CD14-positive monocyte (primary cell): ENCODE results near the gene TMEM132E. TPM values are rescaled to one million over a fixed set of nuclear protein-coding genes. Genes with fewer than 3 reads are reported as not detected.

Source experiments
- DNase-seq, 3 donors: peaks; one replicate each; pipeline ENCODE4 v3.0.0-alpha.2; 2011 to 2022
- H2AFZ ChIP-seq: 2 replicates; pipeline ENCODE4 v1.6.0; 2012; ENCODE audit warnings: mild to moderate bottlenecking, low read depth, low read length, inconsistent platforms; ENCODE audit not compliant: insufficient read depth, poor library complexity, severe bottlenecking
- H3K27ac ChIP-seq, 2 donors: 1 replicate in 1 of 2; 2 replicates in 1 of 2; pipeline ENCODE4 v1.5.1; 2012 to 2013; ENCODE audit warnings: low read length in 2 of 2, control low read depth in 1 of 2, inconsistent platforms in 1 of 2, low read depth in 1 of 2, mild to moderate bottlenecking in 1 of 2
- H3K27me3 ChIP-seq, 2 donors: one replicate each; pipeline versions ENCODE4 v1.6.0 to v1.6.1; 2011 to 2013; ENCODE audit warnings: low read length in 2 of 2; ENCODE audit not compliant: control insufficient read depth in 2 of 2, insufficient read depth in 2 of 2
- H3K36me3 ChIP-seq, 2 donors: replicated peaks in 1 of 2; 1 replicate in 1 of 2; 2 replicates in 1 of 2; pipeline versions ENCODE4 v1.5.1 to v1.6.1; 2012 to 2013; ENCODE audit warnings: low read length in 2 of 2, control low read depth in 1 of 2, inconsistent platforms in 1 of 2, mild to moderate bottlenecking in 1 of 2; ENCODE audit not compliant: insufficient read depth in 2 of 2, control insufficient read depth in 1 of 2
- H3K4me1 ChIP-seq, 2 donors: 1 replicate in 1 of 2; 2 replicates in 1 of 2; pipeline versions ENCODE4 v1.5.1 to v1.6.1; 2012 to 2013; ENCODE audit warnings: low read length in 2 of 2, control low read depth in 1 of 2, inconsistent platforms in 1 of 2, mild to moderate bottlenecking in 1 of 2, moderate library complexity in 1 of 2; ENCODE audit not compliant: insufficient read depth in 2 of 2, control insufficient read depth in 1 of 2
- H3K4me2 ChIP-seq: replicated peaks from 2 replicates; pipeline ENCODE3; 2012; ENCODE audit warnings: low read length, moderate library complexity, mild to moderate bottlenecking; ENCODE audit not compliant: poor library complexity, severe bottlenecking; ENCODE audit errors: extremely low read depth
- H3K4me3 ChIP-seq, 3 experiments: fragments of 200-600 bp in 1 of 3; sonication (generic) in 1 of 3; replicated peaks in 1 of 3; 1 replicate in 2 of 3; 2 replicates in 1 of 3; pipeline ENCODE4 v1.5.1; 2011 to 2013; ENCODE audit warnings: low read length in 3 of 3, mild to moderate bottlenecking in 3 of 3, control low read depth in 2 of 3, low read depth in 2 of 3, inconsistent platforms in 1 of 3, moderate library complexity in 1 of 3
- H3K79me2 ChIP-seq: 2 replicates; pipeline ENCODE4 v1.6.0; 2012; ENCODE audit warnings: mild to moderate bottlenecking, control low read depth, inconsistent platforms, low read length, moderate library complexity; ENCODE audit not compliant: insufficient read depth
- H3K9ac ChIP-seq: 2 replicates; pipeline ENCODE4 v1.6.0; 2017; ENCODE audit warnings: low read length, mild to moderate bottlenecking; ENCODE audit not compliant: insufficient read depth, poor library complexity, severe bottlenecking
- H3K9me3 ChIP-seq, 2 donors: replicated peaks in 1 of 2; 1 replicate in 1 of 2; 2 replicates in 1 of 2; pipeline versions ENCODE4 v1.5.1 to v1.6.1; 2012 to 2013; ENCODE audit warnings: low read length in 2 of 2, control low read depth in 1 of 2; ENCODE audit not compliant: control insufficient read depth in 1 of 2, insufficient read depth in 1 of 2
- H4K20me1 ChIP-seq: 2 replicates; pipeline ENCODE4 v1.6.0; 2012; ENCODE audit warnings: mild to moderate bottlenecking, low read length, control low read depth, moderate library complexity; ENCODE audit not compliant: insufficient read depth
- H3K27ac Mint-ChIP-seq, 7 donors: one replicate each; pipeline ENCODE4 v1.8.0; 2020; ENCODE audit warnings: mild to moderate bottlenecking in 7 of 7, mixed read lengths in 7 of 7, moderate library complexity in 6 of 7, inconsistent platforms in 2 of 7
- H3K27me3 Mint-ChIP-seq, 3 donors: one replicate each; pipeline ENCODE4 v1.8.0; 2021 to 2022; ENCODE audit warnings: low read depth in 3 of 3, mild to moderate bottlenecking in 3 of 3, mixed read lengths in 3 of 3, moderate library complexity in 3 of 3, inconsistent platforms in 1 of 3
- H3K36me3 Mint-ChIP-seq, 2 donors: one replicate each; pipeline ENCODE4 v1.8.0; 2020; ENCODE audit warnings: mixed read lengths in 2 of 2, inconsistent platforms in 1 of 2, mild to moderate bottlenecking in 1 of 2
- H3K4me1 Mint-ChIP-seq: one replicate; pipeline ENCODE4 v1.8.0; 2020; ENCODE audit warnings: mild to moderate bottlenecking, mixed read lengths
- H3K4me3 Mint-ChIP-seq, 2 donors: one replicate each; pipeline ENCODE4 v1.8.0; 2020; ENCODE audit warnings: mild to moderate bottlenecking in 2 of 2, mixed read lengths in 2 of 2, moderate library complexity in 1 of 2
- H3K9me3 Mint-ChIP-seq, 7 donors: one replicate each; pipeline ENCODE4 v1.8.0; 2020 to 2022; ENCODE audit warnings: mixed read lengths in 7 of 7, mild to moderate bottlenecking in 6 of 7, moderate library complexity in 6 of 7, inconsistent platforms in 2 of 7
- CTCF ChIP-seq: fragments of 200-600 bp; IDR thresholded peaks from one replicate; pipeline ENCODE4 v1.8.0; 2022; ENCODE audit warnings: antibody characterized with exemption, mild to moderate bottlenecking
- WGBS: methylation state at CpG from one replicate; pipeline ENCODE4 v1.1.5; 2013; ENCODE audit warnings: missing lambda C conversion rate; ENCODE audit not compliant: insufficient coverage; 5-methylcytosine and 5-hydroxymethylcytosine counted together
- intact Hi-C, 2 donors: fragments of 100-400 bp; cut with micrococcal nuclease; formaldehyde crosslinking; loops; one replicate each; pipeline versions ENCODE4 v1.15.0 to v1.15.1; 2023
- polyA plus RNA-seq, 3 donors: library from polyadenylated mRNA; depleted of rRNA in 1 of 3; unstranded in 2 of 3; stranded (reverse) in 1 of 3; fragments of 300-500 nt in 2 of 3; fragments of >200 nt in 1 of 3; fragmentation: Illumina TruSeq in 2 of 3; gene quantifications; 1 replicate in 2 of 3; 2 replicates in 1 of 3; pipeline ENCODE4 v1.2.3, GENCODE V29; 2012 to 2021

TMEM132E gene
- polyA plus RNA-seq, 3 donors: not detected

DNA sequence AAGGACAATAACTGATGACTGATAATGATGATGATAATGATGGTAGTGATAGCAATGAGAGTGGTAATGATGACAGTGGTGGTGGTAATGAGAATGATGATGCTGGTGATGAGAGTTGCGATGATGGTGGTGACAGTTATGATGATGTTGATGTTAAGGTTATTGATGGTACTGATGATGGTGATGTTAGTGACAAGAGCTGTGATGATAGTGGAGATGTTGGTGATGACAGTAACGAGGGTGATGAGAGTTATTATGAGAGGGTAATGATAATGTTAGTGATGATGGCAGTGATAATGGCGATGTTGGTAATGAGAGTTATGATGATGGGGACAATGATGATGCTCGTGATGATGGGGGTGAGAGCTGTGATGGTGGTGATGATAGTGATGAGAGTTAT lies 13.2 kb upstream of the TMEM132E start:
- no peaks in the 10 kb centered on the region for H4K20me1 ChIP-seq
- DNase-seq: no peak
- H3K4me3 ChIP-seq: no peak overlapping the region
- intact Hi-C loops: no loop called here
- H3K27ac ChIP-seq: no peak overlapping the region
- no peaks in the 10 kb centered on the region for H3K4me1 ChIP-seq
- H3K36me3 Mint-ChIP-seq: no peaks in the 10 kb centered on the region
- no peak overlapping the region for H3K27ac Mint-ChIP-seq
- 96% methylated on average over 4 of the region's 4 CpGs for WGBS
- no peaks in the 10 kb centered on the region for H3K9me3 ChIP-seq
- peaks cover 15 to 22% (median 15%) of the 10 kb centered on the region in 3 donors for H3K27me3 Mint-ChIP-seq
- H3K9me3 Mint-ChIP-seq: peaks cover 0 to 3% (median 0%) of the 10 kb centered on the region in 7 donors
- no peaks in the 10 kb centered on the region for H3K36me3 ChIP-seq
- TF ChIP-seq CTCF: no peak
- no peaks in the 10 kb centered on the region for H3K79me2 ChIP-seq
- H3K27me3 ChIP-seq: peaks cover 2 to 17% of the 10 kb centered on the region in 2 donors
- no peak overlapping the region for H3K4me3 Mint-ChIP-seq
- H3K9ac ChIP-seq: no peak overlapping the region
- no peak overlapping the region for H2AFZ ChIP-seq
- H3K4me2 ChIP-seq: no peak overlapping the region
- H3K4me1 Mint-ChIP-seq: no peaks in the 10 kb centered on the region

- H3K27me3 Mint-ChIP-seq: peaks cover 15 to 26% (median 18%) of the 10 kb centered on the region in 3 donors
- no peak overlapping the region for H3K4me3 Mint-ChIP-seq
- H3K4me3 ChIP-seq: no peak overlapping the region
- TF ChIP-seq CTCF: no peak
- no peaks in the 10 kb centered on the region for H3K36me3 Mint-ChIP-seq
- H3K27ac ChIP-seq: no peak overlapping the region
- 100% methylated on average over 1 of the region's 2 CpGs for whole genome bisulfite sequencing
- H3K4me1 Mint-ChIP-seq: peaks cover 4% of the 10 kb centered on the region
- no peak overlapping the region for H3K4me2 ChIP-seq
- H3K4me1 ChIP-seq: peaks cover 0 to 2% of the 10 kb centered on the region in 2 donors
- H3K27me3 ChIP-seq: peaks cover 2 to 19% of the 10 kb centered on the region in 2 donors
- H3K9ac ChIP-seq: no peak overlapping the region
- H3K9me3 Mint-ChIP-seq: peaks cover 0 to 3% (median 0%) of the 10 kb centered on the region in 7 donors
- no peak overlapping the region for H2AFZ ChIP-seq
- H3K36me3 ChIP-seq: no peaks in the 10 kb centered on the region
- H3K27ac Mint-ChIP-seq: no peak overlapping the region
- intact Hi-C loops: no loop called here
- H3K79me2 ChIP-seq: no peaks in the 10 kb centered on the region
- DNase-seq: no peak
- H4K20me1 ChIP-seq: no peaks in the 10 kb centered on the region
- H3K9me3 ChIP-seq: no peaks in the 10 kb centered on the region
Measured at GRCh38 chr17:34566873-34567272, 12.5 kb upstream of the TMEM132E start.
